ENCODE results near the gene KIF6. TPM values are rescaled to one million over a fixed set of nuclear protein-coding genes. Genes with fewer than 3 reads are reported as not detected.
A peak's percentile ranks its signal among the peaks of the same experiment; 100 is the strongest.

Gene KIF6
- total RNA-seq, 1 donor from 2014 or later = 1.5 TPM

DNA sequence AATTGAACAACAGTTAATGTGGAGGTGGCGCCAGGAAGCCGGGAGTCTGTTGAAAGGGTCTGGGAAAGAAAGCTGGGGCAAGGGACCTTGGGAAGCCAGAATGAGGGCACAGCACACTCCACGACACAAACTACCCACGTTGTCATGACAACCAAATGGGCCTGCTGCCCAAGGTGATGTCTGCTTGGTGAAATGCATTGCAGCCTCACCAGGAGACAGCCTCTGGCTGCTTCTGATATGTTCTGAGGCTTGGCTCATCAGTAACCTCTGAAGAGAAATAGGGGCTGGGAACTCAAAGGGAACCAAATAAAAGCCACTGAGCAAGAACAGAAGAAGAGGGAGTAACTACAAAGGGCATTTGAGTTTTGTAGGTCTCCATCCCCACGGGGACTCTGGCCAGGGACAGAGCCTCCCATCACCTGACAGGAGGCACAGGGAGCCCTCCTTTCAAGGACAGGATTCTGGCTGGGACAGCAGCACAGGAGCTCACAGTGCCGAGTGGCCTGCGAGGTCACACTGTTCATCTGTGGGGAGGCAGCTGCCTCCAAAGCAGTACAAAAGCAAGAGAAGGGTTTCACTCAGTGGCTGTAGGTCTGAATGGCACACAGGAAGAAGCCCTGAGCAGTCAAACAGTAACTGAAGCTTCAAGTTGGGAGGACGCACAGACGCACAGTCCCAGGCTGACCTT lies 358.1 kb downstream of the KIF6 start:
- Mint-ChIP-seq H3K27me3 (ENCODE audit: low read depth) (no peaks in the 10 kb centered on the region), H3K4me3 (no peak overlapping the region), H3K9me3 (no peaks in the 10 kb centered on the region), H3K36me3 (ENCODE audit: low read depth) (no peaks in the 10 kb centered on the region), H3K4me1 (peaks cover 27% of the 10 kb centered on the region), H3K27ac (ENCODE audit: unreplicated experiment) (no peak overlapping the region)
- no peak for DNase-seq (ENCODE audit: low read depth, low spot score)
- TF ChIP-seq CTCF (conservative IDR thresholded peaks at IDR 0.05) = no peak

GRCh38 chr6:39365281-39366074 lies 359.7 kb downstream of the KIF6 start:
- Mint-ChIP-seq H3K27ac (ENCODE audit: unreplicated experiment) (peak overlapping the region; percentile 35), H3K9me3 (no peaks in the 10 kb centered on the region), H3K27me3 (ENCODE audit: low read depth) (no peaks in the 10 kb centered on the region), H3K36me3 (ENCODE audit: low read depth) (no peaks in the 10 kb centered on the region), H3K4me3 (no peak overlapping the region), H3K4me1 (peaks cover 33% of the 10 kb centered on the region)
- no peak for DNase-seq (ENCODE audit: low read depth, low spot score)
- TF ChIP-seq CTCF (conservative IDR thresholded peaks at IDR 0.05) = no peak

DNA sequence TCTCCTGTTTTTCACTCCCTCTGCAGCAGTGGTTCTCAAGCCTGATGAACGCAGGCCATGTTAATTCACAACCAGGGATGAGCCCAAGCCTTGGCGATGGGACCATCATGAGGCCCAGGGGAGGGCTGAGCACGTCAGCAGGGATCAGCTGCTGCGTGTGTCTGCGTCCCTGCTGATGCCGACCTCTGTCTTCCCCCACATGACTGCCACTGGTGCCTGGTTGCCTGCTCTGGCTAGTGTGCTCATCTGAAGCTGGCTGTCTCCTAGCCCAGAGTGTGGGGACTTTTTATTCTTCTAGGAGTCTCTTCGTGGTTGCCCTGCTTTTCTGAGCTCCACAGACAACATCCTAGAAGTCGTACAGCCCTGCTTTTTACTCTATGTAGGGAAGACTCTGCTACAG lies 361.9 kb downstream of the KIF6 start:
- Mint-ChIP-seq H3K27me3 (ENCODE audit: low read depth) (no peaks in the 10 kb centered on the region), H3K4me1 (peaks cover 33% of the 10 kb centered on the region), H3K27ac (ENCODE audit: unreplicated experiment) (no peak overlapping the region), H3K9me3 (no peaks in the 10 kb centered on the region), H3K36me3 (ENCODE audit: low read depth) (no peaks in the 10 kb centered on the region), H3K4me3 (no peak overlapping the region)
- TF ChIP-seq CTCF (conservative IDR thresholded peaks at IDR 0.05) = no peak
- no peak for DNase-seq (ENCODE audit: low read depth, low spot score)

DNA sequence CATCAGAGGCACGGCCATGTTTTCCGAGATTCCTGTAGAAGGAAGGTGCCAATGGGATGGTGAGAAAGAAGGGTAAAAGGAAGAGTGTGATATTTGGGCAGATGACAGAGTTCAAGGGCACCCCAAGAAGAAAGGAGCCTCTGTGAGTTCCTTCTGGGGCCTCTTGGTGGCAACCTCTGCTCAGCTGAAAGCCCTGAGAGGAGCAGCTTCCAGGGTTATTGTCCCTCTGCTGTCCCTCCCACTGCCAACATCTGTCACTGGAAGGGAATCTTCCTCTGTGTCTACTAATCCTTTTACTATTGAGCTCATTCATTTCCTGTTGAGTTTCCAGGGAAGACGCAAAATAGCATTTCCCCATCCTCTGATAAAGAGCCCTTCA lies 362.7 kb downstream of the KIF6 start:
- H3K36me3 Mint-ChIP-seq (ENCODE audit: low read depth) = no peaks in the 10 kb centered on the region
- TF ChIP-seq CTCF (conservative IDR thresholded peaks at IDR 0.05) = no peak
- H3K9me3 Mint-ChIP-seq = no peaks in the 10 kb centered on the region
- no peak for DNase-seq (ENCODE audit: low read depth, low spot score)
- no peaks in the 10 kb centered on the region for H3K27me3 Mint-ChIP-seq (ENCODE audit: low read depth)
- H3K4me1 Mint-ChIP-seq = peaks cover 29% of the 10 kb centered on the region
- no peak overlapping the region for H3K4me3 Mint-ChIP-seq
- H3K27ac Mint-ChIP-seq (ENCODE audit: unreplicated experiment) = no peak overlapping the region

DNA sequence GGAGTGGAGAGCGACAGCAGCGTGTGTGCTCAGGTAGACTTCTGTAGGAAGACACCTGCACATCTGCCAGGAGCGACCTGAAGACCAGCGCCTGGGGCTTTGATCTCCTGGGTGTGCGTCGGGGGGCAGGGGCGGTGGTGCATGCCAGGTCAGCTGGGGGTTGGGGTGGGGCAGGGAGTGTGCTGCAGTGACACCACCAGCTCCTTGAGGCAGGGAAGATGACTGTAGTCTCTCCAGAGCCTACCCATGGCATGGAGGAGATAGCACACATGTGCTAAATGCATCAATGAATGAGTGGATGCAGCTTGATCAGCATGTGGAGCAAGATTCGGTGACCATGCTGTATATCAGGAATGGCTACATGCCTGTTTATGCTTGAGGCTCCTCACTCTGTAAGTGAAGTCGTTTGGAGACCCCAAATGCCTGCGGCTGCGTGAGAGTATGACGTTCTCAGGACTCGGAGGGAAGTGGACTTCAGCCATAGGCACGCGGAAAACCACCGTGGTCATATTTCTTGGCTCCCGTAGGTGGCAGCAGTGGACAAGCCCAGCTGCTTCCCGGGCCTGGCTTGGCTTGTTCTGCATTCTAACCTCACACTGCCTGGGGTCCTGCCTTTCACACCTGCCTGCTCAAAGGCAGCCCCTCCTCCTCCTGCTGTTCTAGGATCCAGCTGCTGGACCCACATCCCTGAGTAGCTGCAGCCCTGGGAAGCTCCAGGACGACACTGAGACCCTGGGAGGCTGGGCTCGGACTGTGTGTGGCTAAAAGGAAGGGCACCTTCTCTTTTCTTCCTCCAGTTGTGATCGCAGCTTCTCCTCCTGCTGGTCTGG lies 363.3 kb downstream of the KIF6 start:
- Mint-ChIP-seq H3K4me3 (no peak overlapping the region), H3K27ac (ENCODE audit: unreplicated experiment) (no peak overlapping the region), H3K36me3 (ENCODE audit: low read depth) (no peaks in the 10 kb centered on the region)

More for the DNA sequence above, 363.3 kb downstream of the KIF6 start:
- TF ChIP-seq CTCF (conservative IDR thresholded peaks at IDR 0.05) = peak; percentile 88
- no peaks in the 10 kb centered on the region for H3K27me3 Mint-ChIP-seq (ENCODE audit: low read depth)
- H3K9me3 Mint-ChIP-seq = no peaks in the 10 kb centered on the region
- peaks cover 23% of the 10 kb centered on the region for H3K4me1 Mint-ChIP-seq
- DNase-seq (ENCODE audit: low read depth, low spot score) = peak; percentile 74
